SU-DHL-6 (cell line): ENCODE measurements around the gene ULK3.

ENCODE experiments used
- H2AFZ ChIP-seq: fragments of 200-600 bp; sonication (generic); 2 replicates; pipeline ENCODE4 v1.6.1; 2014; ENCODE audit warnings: low read depth, mild to moderate bottlenecking, moderate library complexity, mixed read lengths, antibody characterized with exemption, low read length; ENCODE audit not compliant: severe bottlenecking
- H3F3A ChIP-seq: fragments of 200-600 bp; shearing (Covaris generic); 2 replicates; pipeline ENCODE4 v1.6.0; 2016; ENCODE audit warnings: antibody characterized with exemption, mild to moderate bottlenecking; ENCODE audit not compliant: insufficient read depth
- H3K27ac ChIP-seq: fragments of 200-600 bp; sonication (generic); 2 replicates; pipeline ENCODE4 v1.5.1; 2016; ENCODE audit warnings: low read depth, mild to moderate bottlenecking, low read length, moderate library complexity, mixed read lengths
- H3K27me3 ChIP-seq: fragments of 200-600 bp; sonication (generic), shearing (Covaris generic); 2 replicates; pipeline ENCODE4 v1.6.0; 2014; ENCODE audit warnings: mild to moderate bottlenecking, low read length
- H3K36me3 ChIP-seq: fragments of 200-600 bp; sonication (generic); 2 replicates; pipeline ENCODE4 v1.6.1; 2014; ENCODE audit warnings: mild to moderate bottlenecking, low read length, mixed read lengths
- H3K4me2 ChIP-seq: fragments of 300-600, 200-600 bp; shearing (Covaris generic), sonication (generic); 2 replicates; pipeline ENCODE4 v1.6.0; 2014; ENCODE audit warnings: low read length, low read depth, mild to moderate bottlenecking; ENCODE audit not compliant: poor library complexity, severe bottlenecking
- H3K4me3 ChIP-seq: fragments of 200-600 bp; sonication (generic); 2 replicates; pipeline ENCODE4 v1.5.1; 2014; ENCODE audit warnings: antibody characterized with exemption, low read length, mild to moderate bottlenecking, mixed read lengths; ENCODE audit not compliant: insufficient read depth, poor library complexity, severe bottlenecking
- H3K79me2 ChIP-seq: fragments of 200-600 bp; sonication (generic); 2 replicates; pipeline ENCODE4 v1.6.1; 2014; ENCODE audit warnings: mild to moderate bottlenecking, low read length, moderate library complexity; ENCODE audit not compliant: insufficient read depth
- H3K9ac ChIP-seq: fragments of 200-600 bp; sonication (generic); 2 replicates; pipeline ENCODE4 v1.7.0; 2014; ENCODE audit warnings: mild to moderate bottlenecking, low read length
- H3K9me2 ChIP-seq: fragments of 200-600 bp; sonication (generic); replicated peaks from 2 replicates; pipeline ENCODE4 v1.6.1; 2014; ENCODE audit warnings: low read length; ENCODE audit not compliant: insufficient read depth
- H3K9me3 ChIP-seq: fragments of 200-600 bp; sonication (generic); 2 replicates; pipeline ENCODE4 v1.6.1; 2014; ENCODE audit warnings: low read length, mixed read lengths; ENCODE audit not compliant: insufficient read depth
- H4K20me1 ChIP-seq: fragments of 200-600 bp; sonication (generic); 2 replicates; pipeline ENCODE4 v1.6.1; 2014; ENCODE audit warnings: low read depth, mild to moderate bottlenecking, antibody characterized with exemption, low read length, moderate library complexity, mixed read lengths
- EZH2phosphoT487 ChIP-seq: fragments of 200-600 bp; sonication (generic), shearing (Covaris generic); conservative IDR thresholded peaks from 2 replicates; pipeline ENCODE4 v1.6.1; 2018; ENCODE audit warnings: mild to moderate bottlenecking, antibody characterized with exemption, low read length, moderate library complexity, mixed read lengths
- TF ChIP-seq, protein P1 (sequence below): fragments of 200-600 bp; sonication (generic); IDR thresholded peaks from one replicate; pipeline ENCODE4 v1.5.1; 2017; ENCODE audit warnings: antibody characterized with exemption, mild to moderate bottlenecking, low read length, moderate library complexity; ENCODE audit not compliant: insufficient read depth, poor library complexity, severe bottlenecking

ULK3 gene

DNA sequence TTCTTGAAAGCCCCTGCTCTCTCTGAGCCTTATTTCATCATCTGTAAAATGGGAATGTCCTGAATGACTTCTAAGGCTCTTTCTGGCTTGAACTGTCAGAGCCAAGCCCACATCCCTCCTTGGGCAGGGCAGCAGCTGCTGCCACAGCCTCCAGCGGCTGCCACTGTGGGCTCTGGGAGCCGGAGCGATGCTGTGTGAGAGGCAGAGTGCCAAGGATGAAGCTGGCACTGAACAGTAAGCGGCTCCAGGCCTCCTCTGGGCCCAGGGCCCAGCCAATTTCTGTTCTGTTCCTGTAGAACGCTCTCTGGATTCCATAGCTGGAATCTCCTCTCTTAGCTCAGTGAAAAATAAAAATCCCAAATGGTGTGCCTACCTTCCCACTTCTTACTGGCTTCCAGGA lies 12.1 kb downstream of the ULK3 start:
- H3K27ac ChIP-seq: no peak overlapping the region
- H3K4me2 ChIP-seq: no peak overlapping the region

DNA sequence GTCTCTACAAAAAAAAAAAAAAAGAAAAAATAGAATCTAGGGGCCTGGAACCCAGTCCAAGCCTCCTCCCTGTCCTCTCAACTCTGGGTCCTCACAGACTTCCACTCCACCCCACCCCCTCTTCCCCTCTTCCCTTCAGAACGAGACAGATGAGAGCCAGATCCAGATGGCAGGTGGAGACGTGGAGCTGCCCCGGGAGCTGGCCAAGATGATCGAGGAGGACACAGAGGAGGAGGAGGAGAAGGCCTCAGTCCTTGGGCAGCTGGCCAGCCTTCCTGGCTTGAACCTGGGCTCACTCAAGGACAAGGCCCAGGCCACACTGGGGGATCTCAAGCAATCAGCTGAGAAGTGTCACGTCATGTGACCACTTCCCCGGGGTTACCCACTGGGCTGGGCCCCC lies 13.0 kb downstream of the ULK3 start:
- no peak overlapping the region for H2AFZ ChIP-seq
- H3K79me2 ChIP-seq: no peaks in the 10 kb centered on the region
- no peaks in the 10 kb centered on the region for H3K36me3 ChIP-seq
- no peak overlapping the region for H3K4me3 ChIP-seq
- no peak overlapping the region for H3K9ac ChIP-seq
- no peaks in the 10 kb centered on the region for H3K27me3 ChIP-seq
- TF ChIP-seq, protein P1, sequence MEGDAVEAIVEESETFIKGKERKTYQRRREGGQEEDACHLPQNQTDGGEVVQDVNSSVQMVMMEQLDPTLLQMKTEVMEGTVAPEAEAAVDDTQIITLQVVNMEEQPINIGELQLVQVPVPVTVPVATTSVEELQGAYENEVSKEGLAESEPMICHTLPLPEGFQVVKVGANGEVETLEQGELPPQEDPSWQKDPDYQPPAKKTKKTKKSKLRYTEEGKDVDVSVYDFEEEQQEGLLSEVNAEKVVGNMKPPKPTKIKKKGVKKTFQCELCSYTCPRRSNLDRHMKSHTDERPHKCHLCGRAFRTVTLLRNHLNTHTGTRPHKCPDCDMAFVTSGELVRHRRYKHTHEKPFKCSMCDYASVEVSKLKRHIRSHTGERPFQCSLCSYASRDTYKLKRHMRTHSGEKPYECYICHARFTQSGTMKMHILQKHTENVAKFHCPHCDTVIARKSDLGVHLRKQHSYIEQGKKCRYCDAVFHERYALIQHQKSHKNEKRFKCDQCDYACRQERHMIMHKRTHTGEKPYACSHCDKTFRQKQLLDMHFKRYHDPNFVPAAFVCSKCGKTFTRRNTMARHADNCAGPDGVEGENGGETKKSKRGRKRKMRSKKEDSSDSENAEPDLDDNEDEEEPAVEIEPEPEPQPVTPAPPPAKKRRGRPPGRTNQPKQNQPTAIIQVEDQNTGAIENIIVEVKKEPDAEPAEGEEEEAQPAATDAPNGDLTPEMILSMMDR: no peak
- TF ChIP-seq EZH2phosphoT487: no peak
- H3K9me3 ChIP-seq: no peaks in the 10 kb centered on the region
- no peak overlapping the region for H3K4me2 ChIP-seq
- no peak overlapping the region for H3K27ac ChIP-seq
- H4K20me1 ChIP-seq: no peaks in the 10 kb centered on the region
- H3K9me2 ChIP-seq: no peaks in the 10 kb centered on the region
- no peaks in the 10 kb centered on the region for H3F3A ChIP-seq

More for the DNA sequence above, 12.1 kb downstream of the ULK3 start:
- H2AFZ ChIP-seq: no peak overlapping the region
- TF ChIP-seq, protein P1: no peak
- TF ChIP-seq EZH2phosphoT487: no peak
- H3K27me3 ChIP-seq: no peaks in the 10 kb centered on the region
- H3F3A ChIP-seq: no peaks in the 10 kb centered on the region
- no peak overlapping the region for H3K9ac ChIP-seq
- H3K9me3 ChIP-seq: no peaks in the 10 kb centered on the region
- no peaks in the 10 kb centered on the region for H4K20me1 ChIP-seq
- no peak overlapping the region for H3K4me3 ChIP-seq
- H3K9me2 ChIP-seq: no peaks in the 10 kb centered on the region
- no peaks in the 10 kb centered on the region for H3K36me3 ChIP-seq
- H3K79me2 ChIP-seq: no peaks in the 10 kb centered on the region

DNA sequence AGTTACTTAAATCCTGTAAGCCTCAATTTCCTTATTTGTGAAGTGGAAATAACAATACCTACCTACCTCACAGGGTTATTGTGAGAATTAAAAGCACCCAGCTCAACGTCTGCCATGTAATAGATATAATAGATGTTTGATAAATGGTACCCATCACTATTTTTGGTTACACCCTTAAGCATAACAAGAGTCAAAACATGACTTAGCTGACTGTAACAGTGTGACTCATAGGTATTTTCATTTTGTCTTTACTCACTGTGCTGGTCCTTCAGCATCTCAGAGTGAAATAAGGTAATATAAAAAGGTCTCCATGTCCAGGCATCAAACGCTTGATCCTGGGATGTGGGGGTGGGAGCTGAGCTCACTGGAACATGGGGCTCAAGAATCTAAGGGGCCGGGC lies 13.5 kb downstream of the ULK3 start:
- H3K9me2 ChIP-seq: no peaks in the 10 kb centered on the region
- H3K36me3 ChIP-seq: no peaks in the 10 kb centered on the region
- H3K79me2 ChIP-seq: no peaks in the 10 kb centered on the region
- no peaks in the 10 kb centered on the region for H3K9me3 ChIP-seq
- no peak overlapping the region for H3K4me3 ChIP-seq
- no peak overlapping the region for H3K4me2 ChIP-seq
- H2AFZ ChIP-seq: no peak overlapping the region
- TF ChIP-seq, protein P1: no peak
- no peak for TF ChIP-seq EZH2phosphoT487
- H3K27ac ChIP-seq: no peak overlapping the region
- H4K20me1 ChIP-seq: no peaks in the 10 kb centered on the region
- no peak overlapping the region for H3K9ac ChIP-seq
- no peaks in the 10 kb centered on the region for H3K27me3 ChIP-seq
- no peaks in the 10 kb centered on the region for H3F3A ChIP-seq

DNA sequence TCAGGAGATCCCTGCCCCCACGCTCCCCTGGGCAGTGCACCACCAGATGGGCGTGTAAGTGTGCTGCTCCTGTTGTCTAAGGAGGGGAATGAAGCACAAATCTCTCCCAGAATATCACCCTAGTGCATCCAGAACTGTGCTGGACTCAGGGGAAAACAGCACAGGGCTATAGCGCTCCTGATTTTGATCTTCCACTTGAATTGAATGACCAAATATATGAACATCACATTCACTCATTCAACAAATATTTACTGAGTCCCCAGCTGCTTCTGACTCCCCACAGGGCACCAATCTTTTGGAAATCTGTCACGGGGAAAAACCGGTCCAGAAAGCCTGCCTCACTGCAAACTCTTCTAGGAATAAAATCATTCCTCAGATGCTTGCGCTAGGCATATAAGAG lies 14.1 kb downstream of the ULK3 start:
- no peak overlapping the region for H2AFZ ChIP-seq
- no peak for TF ChIP-seq EZH2phosphoT487
- TF ChIP-seq, protein P1: no peak
- no peaks in the 10 kb centered on the region for H3K9me3 ChIP-seq
- no peaks in the 10 kb centered on the region for H3K36me3 ChIP-seq
- H3K4me2 ChIP-seq: no peak overlapping the region
- H4K20me1 ChIP-seq: no peaks in the 10 kb centered on the region
- H3K27me3 ChIP-seq: no peaks in the 10 kb centered on the region
- no peak overlapping the region for H3K4me3 ChIP-seq
- H3K9ac ChIP-seq: no peak overlapping the region
- H3K27ac ChIP-seq: no peak overlapping the region
- no peaks in the 10 kb centered on the region for H3K79me2 ChIP-seq
- no peaks in the 10 kb centered on the region for H3F3A ChIP-seq
- H3K9me2 ChIP-seq: no peaks in the 10 kb centered on the region
